Ishikawa (cell line): ENCODE measurements around the gene CPA5.

Experiments used
- CEBPB ChIP-seq: IDR thresholded peaks from 2 replicates; pipeline ENCODE4 v1.6.1; 2012
- CREB1 ChIP-seq: IDR thresholded peaks from 2 replicates; pipeline ENCODE4 v1.6.1; 2012; ENCODE audit warnings: low read depth
- EGR1 ChIP-seq: IDR thresholded peaks from 2 replicates; pipeline ENCODE4 v1.6.1; 2012
- EP300 ChIP-seq: IDR thresholded peaks from 2 replicates; pipeline ENCODE4 v1.6.1; 2012; ENCODE audit warnings: borderline replicate concordance
- FOXM1 ChIP-seq: IDR thresholded peaks from 2 replicates; pipeline ENCODE4 v1.6.1; 2012; ENCODE audit warnings: low read depth, borderline replicate concordance
- NFIC ChIP-seq: IDR thresholded peaks from 2 replicates; pipeline ENCODE4 v1.6.1; 2012
- RAD21 ChIP-seq: IDR thresholded peaks from 2 replicates; pipeline ENCODE4 v1.6.1; 2012; ENCODE audit warnings: low read depth
- TAF1 ChIP-seq: IDR thresholded peaks from 2 replicates; pipeline ENCODE4 v1.6.1; 2012; ENCODE audit warnings: low read depth, mild to moderate bottlenecking
- TCF12 ChIP-seq: IDR thresholded peaks from 2 replicates; pipeline ENCODE4 v1.6.1; 2012; ENCODE audit warnings: low read depth
- TEAD4 ChIP-seq: IDR thresholded peaks from 2 replicates; pipeline ENCODE4 v1.6.1; 2012
- YY1 ChIP-seq: IDR thresholded peaks from 2 replicates; pipeline ENCODE4 v1.6.1; 2012; ENCODE audit warnings: low read depth
- ZBTB7A ChIP-seq: IDR thresholded peaks from 2 replicates; pipeline ENCODE4 v1.6.1; 2012; ENCODE audit warnings: low read depth
- TF ChIP-seq, protein P1 (sequence below): IDR thresholded peaks from 2 replicates; pipeline ENCODE4 v1.6.1; 2012
- TF ChIP-seq, protein P2 (sequence below): IDR thresholded peaks from 2 replicates; pipeline ENCODE4 v1.6.1; 2012; ENCODE audit warnings: low read depth, mild to moderate bottlenecking
- TF ChIP-seq, protein P3 (sequence below): IDR thresholded peaks from 2 replicates; pipeline ENCODE4 v1.6.1; 2012

CPA5 gene

DNA sequence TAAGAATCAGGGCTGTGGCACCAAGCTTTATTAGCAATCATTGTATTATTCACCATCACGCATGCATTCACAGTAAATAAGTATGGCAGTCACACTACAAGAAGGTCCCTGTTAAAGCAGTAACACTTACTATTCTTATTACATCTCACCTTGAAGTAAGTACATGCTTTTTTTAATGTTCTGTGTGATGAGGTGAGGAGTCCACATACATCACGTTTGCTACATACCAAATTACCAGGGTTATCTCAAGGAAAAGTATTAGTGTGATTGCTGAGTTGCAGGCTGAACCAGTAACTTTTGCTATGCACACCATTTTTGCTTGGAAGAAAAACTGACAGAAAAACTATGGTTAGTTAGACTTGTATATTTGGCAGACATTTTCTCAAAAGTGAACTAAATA lies 60.4 kb downstream of the CPA5 start:
- TF ChIP-seq EP300, result no peak
- no peak for TF ChIP-seq TAF1

DNA sequence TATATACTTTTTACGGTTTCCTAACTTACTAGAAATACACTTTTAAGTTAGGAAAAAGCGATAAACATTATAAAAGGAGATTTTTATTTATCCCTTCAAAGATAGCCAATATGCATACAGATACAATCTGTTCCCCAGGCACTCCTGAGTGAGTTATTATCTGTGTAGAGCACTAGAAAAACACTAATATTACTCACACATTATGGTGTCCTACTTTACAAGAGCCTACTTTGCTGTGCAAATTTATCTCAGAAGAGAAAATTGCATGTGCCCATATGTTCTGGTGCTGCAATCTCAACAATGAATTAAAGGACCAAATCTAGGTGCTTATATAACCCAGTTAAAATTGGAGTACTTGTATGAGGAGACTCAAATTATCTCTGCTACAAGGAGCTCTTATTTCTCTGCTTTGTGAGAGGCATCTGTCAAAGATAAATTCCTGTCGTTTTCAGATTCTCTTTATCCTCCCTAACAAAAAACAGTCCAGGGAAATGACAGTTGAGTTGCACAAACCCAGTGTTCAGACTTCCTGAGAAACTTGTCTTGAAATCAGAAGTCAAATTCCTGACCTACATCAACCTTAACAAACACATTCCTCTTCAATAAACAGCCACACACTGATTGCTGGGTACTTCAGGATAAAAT lies 64.6 kb downstream of the CPA5 start:
- TF ChIP-seq, protein P1, sequence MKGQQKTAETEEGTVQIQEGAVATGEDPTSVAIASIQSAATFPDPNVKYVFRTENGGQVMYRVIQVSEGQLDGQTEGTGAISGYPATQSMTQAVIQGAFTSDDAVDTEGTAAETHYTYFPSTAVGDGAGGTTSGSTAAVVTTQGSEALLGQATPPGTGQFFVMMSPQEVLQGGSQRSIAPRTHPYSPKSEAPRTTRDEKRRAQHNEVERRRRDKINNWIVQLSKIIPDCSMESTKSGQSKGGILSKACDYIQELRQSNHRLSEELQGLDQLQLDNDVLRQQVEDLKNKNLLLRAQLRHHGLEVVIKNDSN, result no peak
- TF ChIP-seq YY1, result no peak

DNA sequence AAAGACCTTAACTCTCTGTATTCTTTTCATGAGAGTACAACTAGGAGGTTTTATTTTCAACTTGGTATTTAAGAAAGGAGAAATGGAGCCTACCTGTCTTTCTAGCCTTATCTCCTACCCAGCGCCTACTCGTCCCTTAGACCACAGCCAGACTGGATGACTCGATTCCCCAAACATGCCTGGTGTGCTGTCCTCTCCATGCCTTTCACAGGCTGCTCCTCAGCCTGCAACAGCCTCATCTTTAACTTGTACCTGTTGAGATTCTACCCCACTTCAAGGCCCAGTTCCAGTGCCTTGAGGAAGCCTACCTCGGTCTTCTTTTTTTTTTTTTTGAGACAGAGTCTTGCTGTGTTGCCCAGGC lies 65.1 kb downstream of the CPA5 start:
- no peak for TF ChIP-seq ZBTB7A
- TF ChIP-seq EP300, result no peak
- no peak for TF ChIP-seq TAF1
- TF ChIP-seq, protein P2, sequence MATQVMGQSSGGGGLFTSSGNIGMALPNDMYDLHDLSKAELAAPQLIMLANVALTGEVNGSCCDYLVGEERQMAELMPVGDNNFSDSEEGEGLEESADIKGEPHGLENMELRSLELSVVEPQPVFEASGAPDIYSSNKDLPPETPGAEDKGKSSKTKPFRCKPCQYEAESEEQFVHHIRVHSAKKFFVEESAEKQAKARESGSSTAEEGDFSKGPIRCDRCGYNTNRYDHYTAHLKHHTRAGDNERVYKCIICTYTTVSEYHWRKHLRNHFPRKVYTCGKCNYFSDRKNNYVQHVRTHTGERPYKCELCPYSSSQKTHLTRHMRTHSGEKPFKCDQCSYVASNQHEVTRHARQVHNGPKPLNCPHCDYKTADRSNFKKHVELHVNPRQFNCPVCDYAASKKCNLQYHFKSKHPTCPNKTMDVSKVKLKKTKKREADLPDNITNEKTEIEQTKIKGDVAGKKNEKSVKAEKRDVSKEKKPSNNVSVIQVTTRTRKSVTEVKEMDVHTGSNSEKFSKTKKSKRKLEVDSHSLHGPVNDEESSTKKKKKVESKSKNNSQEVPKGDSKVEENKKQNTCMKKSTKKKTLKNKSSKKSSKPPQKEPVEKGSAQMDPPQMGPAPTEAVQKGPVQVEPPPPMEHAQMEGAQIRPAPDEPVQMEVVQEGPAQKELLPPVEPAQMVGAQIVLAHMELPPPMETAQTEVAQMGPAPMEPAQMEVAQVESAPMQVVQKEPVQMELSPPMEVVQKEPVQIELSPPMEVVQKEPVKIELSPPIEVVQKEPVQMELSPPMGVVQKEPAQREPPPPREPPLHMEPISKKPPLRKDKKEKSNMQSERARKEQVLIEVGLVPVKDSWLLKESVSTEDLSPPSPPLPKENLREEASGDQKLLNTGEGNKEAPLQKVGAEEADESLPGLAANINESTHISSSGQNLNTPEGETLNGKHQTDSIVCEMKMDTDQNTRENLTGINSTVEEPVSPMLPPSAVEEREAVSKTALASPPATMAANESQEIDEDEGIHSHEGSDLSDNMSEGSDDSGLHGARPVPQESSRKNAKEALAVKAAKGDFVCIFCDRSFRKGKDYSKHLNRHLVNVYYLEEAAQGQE, result no peak
- TF ChIP-seq NFIC, result no peak
- TF ChIP-seq, protein P3, sequence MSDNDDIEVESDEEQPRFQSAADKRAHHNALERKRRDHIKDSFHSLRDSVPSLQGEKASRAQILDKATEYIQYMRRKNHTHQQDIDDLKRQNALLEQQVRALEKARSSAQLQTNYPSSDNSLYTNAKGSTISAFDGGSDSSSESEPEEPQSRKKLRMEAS, result no peak

DNA sequence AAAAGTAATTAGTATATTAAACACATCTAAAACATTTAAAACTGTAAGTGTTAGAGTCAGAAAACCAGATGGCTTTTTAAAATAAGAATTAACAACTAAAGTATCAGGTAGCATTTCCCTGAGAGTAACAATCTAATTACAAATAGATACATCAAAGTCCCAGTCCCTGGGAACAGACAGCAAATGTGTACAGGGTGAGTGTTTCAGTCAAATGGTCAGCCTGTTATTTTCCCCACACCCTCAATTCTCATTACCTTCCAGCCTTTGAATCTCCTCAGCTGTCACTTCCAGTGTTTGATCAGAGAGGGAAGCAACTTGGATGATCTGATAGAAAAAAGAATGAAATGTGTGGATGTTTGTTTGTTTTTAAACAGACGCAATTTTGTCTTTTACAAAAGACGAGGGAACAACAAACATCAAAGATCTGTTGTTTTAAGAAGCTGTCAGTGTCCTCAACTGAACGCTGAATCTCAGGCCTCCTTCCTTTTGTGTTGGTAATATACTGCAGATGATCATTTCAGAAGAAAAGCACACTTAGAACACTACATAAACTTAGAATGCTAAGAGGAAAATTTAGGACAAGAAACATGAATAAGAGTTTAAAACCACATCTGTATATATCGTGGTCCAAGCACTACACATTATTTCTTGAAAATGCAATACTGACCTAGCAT lies 66.4 kb downstream of the CPA5 start:
- TF ChIP-seq FOXM1, result no peak
- TF ChIP-seq TCF12, result no peak
- no peak for TF ChIP-seq YY1
- TF ChIP-seq ZBTB7A, result no peak
- no peak for TF ChIP-seq CEBPB
- TF ChIP-seq EP300, result no peak
- no peak for TF ChIP-seq RAD21
- TF ChIP-seq TAF1, result no peak
- TF ChIP-seq, protein P3, result no peak
- no peak for TF ChIP-seq EGR1
- TF ChIP-seq CREB1, result no peak
- no peak for TF ChIP-seq NFIC
- TF ChIP-seq, protein P1, result no peak
- TF ChIP-seq, protein P2, result no peak
- no peak for TF ChIP-seq TEAD4

DNA sequence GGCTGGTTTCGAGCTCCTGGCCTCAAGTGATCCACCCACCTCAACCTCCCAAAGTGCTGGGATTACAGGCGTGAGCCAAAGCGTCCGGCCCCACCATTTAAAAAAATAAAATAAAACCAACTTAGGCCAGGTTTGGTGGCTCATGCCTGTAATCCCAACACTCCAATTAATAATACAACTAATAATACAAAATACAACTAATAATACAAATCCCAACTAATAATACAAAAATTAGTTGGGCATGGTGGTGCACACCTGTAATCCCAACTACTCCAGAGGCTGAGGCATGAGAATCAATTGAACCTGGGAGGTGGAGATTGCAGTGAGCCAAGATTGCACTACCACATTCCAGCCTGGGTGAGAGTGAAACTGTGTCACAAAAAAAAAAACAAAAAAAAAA lies 68.6 kb downstream of the CPA5 start:
- TF ChIP-seq, protein P2, result no peak
- no peak for TF ChIP-seq YY1
- TF ChIP-seq RAD21, result no peak
- no peak for TF ChIP-seq TEAD4
- TF ChIP-seq EGR1, result no peak
- TF ChIP-seq, protein P3, result no peak
- TF ChIP-seq NFIC, result no peak
- TF ChIP-seq CEBPB, result no peak
- TF ChIP-seq EP300, result no peak
- no peak for TF ChIP-seq FOXM1
- no peak for TF ChIP-seq TAF1
- TF ChIP-seq ZBTB7A, result no peak
- TF ChIP-seq CREB1, result no peak
- TF ChIP-seq, protein P1, result no peak
- TF ChIP-seq TCF12, result no peak
